PC-3 (cell line): ENCODE results near the gene VPREB3.

Experiments used
- CTCF ChIP-seq: fragments of 300-600 bp; sonication (generic); conservative IDR thresholded peaks from 2 replicates; pipeline ENCODE4 v1.5.1; 2017; ENCODE audit warnings: antibody characterized with exemption, low read depth, mild to moderate bottlenecking, low read length
- EZH2 ChIP-seq: fragments of 300-600 bp; sonication (generic); IDR thresholded peaks from one replicate; pipeline ENCODE4 v1.6.1; 2017; ENCODE audit warnings: antibody characterized with exemption, mild to moderate bottlenecking, low read length; ENCODE audit not compliant: unreplicated experiment
- EZH2phosphoT487 ChIP-seq: fragments of 300-600 bp; sonication (generic); IDR thresholded peaks from 2 replicates; pipeline ENCODE4 v1.6.1; 2018; ENCODE audit warnings: mild to moderate bottlenecking, antibody characterized with exemption, low read length, borderline replicate concordance

GRCh38 chr22:23782252-23782651 lies 28.0 kb upstream of the VPREB3 start:
- TF ChIP-seq CTCF (no peak), EZH2 (no peak), EZH2phosphoT487 (no peak)
